ENCODE measurements around the gene ADGRE1. TPM values are rescaled to one million over a fixed set of nuclear protein-coding genes. Genes with fewer than 3 reads are reported as not detected.

Gene ADGRE1
- total and polyA plus RNA-seq, 2 experiments from 2014 or later, result not detected

DNA sequence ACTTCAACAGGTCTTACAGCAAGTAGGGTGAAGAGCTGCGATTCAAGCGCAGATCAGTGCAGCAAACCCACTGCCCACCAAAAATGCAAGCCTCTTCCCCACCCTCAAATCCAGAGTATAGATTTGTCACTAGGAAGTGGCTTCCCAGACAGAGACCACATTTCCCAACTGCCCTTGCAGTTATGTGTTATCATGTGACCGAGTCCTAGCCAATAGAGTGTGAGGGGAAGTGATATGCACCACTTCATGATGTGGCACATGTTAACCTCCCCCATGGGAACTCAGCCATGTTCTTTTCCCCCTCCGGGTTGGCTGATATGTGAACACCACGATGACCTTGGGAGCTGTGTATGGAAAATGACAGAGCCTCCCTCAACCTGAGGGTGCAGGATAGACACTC, 83.1 kb downstream of the ADGRE1 start (continued):
- TF ChIP-seq, protein P1, sequence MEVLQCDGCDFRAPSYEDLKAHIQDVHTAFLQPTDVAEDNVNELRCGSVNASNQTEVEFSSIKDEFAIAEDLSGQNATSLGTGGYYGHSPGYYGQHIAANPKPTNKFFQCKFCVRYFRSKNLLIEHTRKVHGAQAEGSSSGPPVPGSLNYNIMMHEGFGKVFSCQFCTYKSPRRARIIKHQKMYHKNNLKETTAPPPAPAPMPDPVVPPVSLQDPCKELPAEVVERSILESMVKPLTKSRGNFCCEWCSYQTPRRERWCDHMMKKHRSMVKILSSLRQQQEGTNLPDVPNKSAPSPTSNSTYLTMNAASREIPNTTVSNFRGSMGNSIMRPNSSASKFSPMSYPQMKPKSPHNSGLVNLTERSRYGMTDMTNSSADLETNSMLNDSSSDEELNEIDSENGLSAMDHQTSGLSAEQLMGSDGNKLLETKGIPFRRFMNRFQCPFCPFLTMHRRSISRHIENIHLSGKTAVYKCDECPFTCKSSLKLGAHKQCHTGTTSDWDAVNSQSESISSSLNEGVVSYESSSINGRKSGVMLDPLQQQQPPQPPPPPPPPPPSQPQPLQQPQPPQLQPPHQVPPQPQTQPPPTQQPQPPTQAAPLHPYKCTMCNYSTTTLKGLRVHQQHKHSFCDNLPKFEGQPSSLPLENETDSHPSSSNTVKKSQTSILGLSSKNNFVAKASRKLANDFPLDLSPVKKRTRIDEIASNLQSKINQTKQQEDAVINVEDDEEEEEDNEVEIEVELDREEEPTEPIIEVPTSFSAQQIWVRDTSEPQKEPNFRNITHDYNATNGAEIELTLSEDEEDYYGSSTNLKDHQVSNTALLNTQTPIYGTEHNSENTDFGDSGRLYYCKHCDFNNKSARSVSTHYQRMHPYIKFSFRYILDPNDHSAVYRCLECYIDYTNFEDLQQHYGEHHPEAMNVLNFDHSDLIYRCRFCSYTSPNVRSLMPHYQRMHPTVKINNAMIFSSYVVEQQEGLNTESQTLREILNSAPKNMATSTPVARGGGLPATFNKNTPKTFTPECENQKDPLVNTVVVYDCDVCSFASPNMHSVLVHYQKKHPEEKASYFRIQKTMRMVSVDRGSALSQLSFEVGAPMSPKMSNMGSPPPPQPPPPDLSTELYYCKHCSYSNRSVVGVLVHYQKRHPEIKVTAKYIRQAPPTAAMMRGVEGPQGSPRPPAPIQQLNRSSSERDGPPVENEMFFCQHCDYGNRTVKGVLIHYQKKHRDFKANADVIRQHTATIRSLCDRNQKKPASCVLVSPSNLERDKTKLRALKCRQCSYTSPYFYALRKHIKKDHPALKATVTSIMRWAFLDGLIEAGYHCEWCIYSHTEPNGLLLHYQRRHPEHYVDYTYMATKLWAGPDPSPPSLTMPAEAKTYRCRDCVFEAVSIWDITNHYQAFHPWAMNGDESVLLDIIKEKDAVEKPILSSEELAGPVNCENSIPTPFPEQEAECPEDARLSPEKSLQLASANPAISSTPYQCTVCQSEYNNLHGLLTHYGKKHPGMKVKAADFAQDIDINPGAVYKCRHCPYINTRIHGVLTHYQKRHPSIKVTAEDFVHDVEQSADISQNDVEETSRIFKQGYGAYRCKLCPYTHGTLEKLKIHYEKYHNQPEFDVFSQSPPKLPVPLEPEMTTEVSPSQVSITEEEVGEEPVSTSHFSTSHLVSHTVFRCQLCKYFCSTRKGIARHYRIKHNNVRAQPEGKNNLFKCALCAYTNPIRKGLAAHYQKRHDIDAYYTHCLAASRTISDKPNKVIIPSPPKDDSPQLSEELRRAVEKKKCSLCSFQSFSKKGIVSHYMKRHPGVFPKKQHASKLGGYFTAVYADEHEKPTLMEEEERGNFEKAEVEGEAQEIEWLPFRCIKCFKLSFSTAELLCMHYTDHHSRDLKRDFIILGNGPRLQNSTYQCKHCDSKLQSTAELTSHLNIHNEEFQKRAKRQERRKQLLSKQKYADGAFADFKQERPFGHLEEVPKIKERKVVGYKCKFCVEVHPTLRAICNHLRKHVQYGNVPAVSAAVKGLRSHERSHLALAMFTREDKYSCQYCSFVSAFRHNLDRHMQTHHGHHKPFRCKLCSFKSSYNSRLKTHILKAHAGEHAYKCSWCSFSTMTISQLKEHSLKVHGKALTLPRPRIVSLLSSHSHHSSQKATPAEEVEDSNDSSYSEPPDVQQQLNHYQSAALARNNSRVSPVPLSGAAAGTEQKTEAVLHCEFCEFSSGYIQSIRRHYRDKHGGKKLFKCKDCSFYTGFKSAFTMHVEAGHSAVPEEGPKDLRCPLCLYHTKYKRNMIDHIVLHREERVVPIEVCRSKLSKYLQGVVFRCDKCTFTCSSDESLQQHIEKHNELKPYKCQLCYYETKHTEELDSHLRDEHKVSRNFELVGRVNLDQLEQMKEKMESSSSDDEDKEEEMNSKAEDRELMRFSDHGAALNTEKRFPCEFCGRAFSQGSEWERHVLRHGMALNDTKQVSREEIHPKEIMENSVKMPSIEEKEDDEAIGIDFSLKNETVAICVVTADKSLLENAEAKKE (CRISPR knock-in tag; IDR thresholded peaks at IDR 0.05), result no peak

- no peak overlapping the region for H3K4me3 ChIP-seq
- H3K4me3 Mint-ChIP-seq, result no peak overlapping the region
- no peaks in the 10 kb centered on the region for H3K27me3 Mint-ChIP-seq (ENCODE audit: insufficient read depth, low read depth, poor library complexity)
- H3K9me3 Mint-ChIP-seq, result peaks cover 99% of the 10 kb centered on the region
- H3K4me2 ChIP-seq, result no peak overlapping the region
- no peaks in the 10 kb centered on the region for H3K4me1 ChIP-seq (ENCODE audit: insufficient read depth)
- no peak overlapping the region for H3K27ac ChIP-seq (ENCODE audit: low read depth)
- H3K27ac Mint-ChIP-seq, result no peak overlapping the region
- H3K79me2 ChIP-seq (replicated peaks; ENCODE audit: insufficient read depth), result no peaks in the 10 kb centered on the region
- DNase-seq (ENCODE audit: low spot score) (no peak), ATAC-seq (no peak)
- H3F3A ChIP-seq (replicated peaks; ENCODE audit: low read depth), result no peaks in the 10 kb centered on the region
- H3K36me3 Mint-ChIP-seq (ENCODE audit: low read depth), result peaks cover 32% of the 10 kb centered on the region; the same call in 2 of the 3 replicates
- H2AFZ ChIP-seq, result no peak overlapping the region
- H3K9me2 ChIP-seq (ENCODE audit: insufficient read depth), result no peaks in the 10 kb centered on the region
- H4K20me1 ChIP-seq (replicated peaks; ENCODE audit: insufficient read depth), result no peaks in the 10 kb centered on the region
- no peaks in the 10 kb centered on the region for H3K27me3 ChIP-seq (ENCODE audit: insufficient read depth)
- H3K36me3 ChIP-seq (ENCODE audit: insufficient read depth), result no peaks in the 10 kb centered on the region; the same call in 1 of the 2 replicates
- no peaks in the 10 kb centered on the region for H3K4me1 Mint-ChIP-seq
- TF ChIP-seq REST (IDR thresholded peaks at IDR 0.05; ENCODE audit: unreplicated experiment) (no peak), EZH2phosphoT487 (IDR thresholded peaks at IDR 0.05; ENCODE audit: unreplicated experiment) (no peak), ZNF331 (CRISPR knock-in tag; IDR thresholded peaks at IDR 0.05; ENCODE audit: low read depth) (no peak), JUNB (IDR thresholded peaks at IDR 0.05; ENCODE audit: unreplicated experiment) (no peak), STAT1 (IDR thresholded peaks at IDR 0.05; ENCODE audit: unreplicated experiment) (no peak), CREB1 (CRISPR knock-in tag; IDR thresholded peaks at IDR 0.05; ENCODE audit: low read depth) (no peak), EZH2 (IDR thresholded peaks at IDR 0.05; ENCODE audit: low read depth, unreplicated experiment) (no peak), CTCF (conservative IDR thresholded peaks at IDR 0.05; ENCODE audit: low read depth in 2 of 2) (no peak), ZNF114 (CRISPR knock-in tag; IDR thresholded peaks at IDR 0.05) (no peak), NANOG (IDR thresholded peaks at IDR 0.05; ENCODE audit: borderline replicate concordance) (no peak)
Measured at GRCh38 chr19:6971366-6971765, 84.0 kb downstream of the ADGRE1 start.

Measured in GM23338 (cell line).